Large intestine (tissue), 3 donors: ENCODE measurements around the gene DAPK2. TPM values are rescaled to one million over a fixed set of nuclear protein-coding genes. Genes with fewer than 3 reads are reported as not detected.

Experiments used
- DNase-seq, 2 donors: peaks; one replicate each; pipeline versions ENCODE4 v3.0.0 to v3.0.0-alpha.2; 2013
- H3K27ac ChIP-seq: one replicate; pipeline ENCODE4 v1.5.1; 2013; ENCODE audit warnings: low read length
- H3K27me3 ChIP-seq: 2 replicates; pipeline ENCODE4 v1.6.1; 2013; ENCODE audit warnings: low read length; ENCODE audit not compliant: control insufficient read depth, insufficient read depth
- H3K36me3 ChIP-seq: 2 replicates; pipeline ENCODE4 v1.6.1; 2013; ENCODE audit warnings: low read length; ENCODE audit not compliant: control insufficient read depth, insufficient read depth
- H3K4me1 ChIP-seq: one replicate; pipeline ENCODE4 v1.6.1; 2013; ENCODE audit warnings: low read length; ENCODE audit not compliant: control insufficient read depth, insufficient read depth
- H3K4me3 ChIP-seq: one replicate; pipeline ENCODE4 v1.5.1; 2013; ENCODE audit warnings: low read length
- H3K9me3 ChIP-seq: one replicate; pipeline ENCODE4 v1.6.1; 2013; ENCODE audit warnings: mild to moderate bottlenecking, low read depth, low read length, moderate library complexity; ENCODE audit not compliant: control insufficient read depth
- WGBS: methylation state at CpG from one replicate; pipeline ENCODE4 v1.1.5; 2013; ENCODE audit warnings: low lambda C conversion rate; ENCODE audit not compliant: insufficient coverage; 5-methylcytosine and 5-hydroxymethylcytosine counted together
- polyA plus RNA-seq: library from polyadenylated mRNA; unstranded; fragments of 120-200 nt; gene quantifications from one replicate; pipeline ENCODE4 v1.2.1, GENCODE V29; 2013

DAPK2 gene
- polyA plus RNA-seq, 1 donor = 7.4 TPM

- no peak for DNase-seq
- Histone ChIP-seq H3K36me3 (no peaks in the 10 kb centered on the region), H3K4me3 (no peak overlapping the region), H3K9me3 (no peaks in the 10 kb centered on the region), H3K4me1 (peaks cover 3% of the 10 kb centered on the region), H3K27me3 (no peaks in the 10 kb centered on the region), H3K27ac (no peak overlapping the region)
- WGBS = no CpG with 5 or more reads among the region's 7 CpGs
Measured at GRCh38 chr15:63930034-63930433, 116.3 kb downstream of the DAPK2 start.

- no peak overlapping the region for H3K27ac ChIP-seq
- H3K4me1 ChIP-seq = peaks cover 3% of the 10 kb centered on the region
- no peaks in the 10 kb centered on the region for H3K9me3 ChIP-seq
- no peaks in the 10 kb centered on the region for H3K27me3 ChIP-seq
- no CpG with 5 or more reads among the region's 2 CpGs for WGBS
- no peak for DNase-seq
- no peak overlapping the region for H3K4me3 ChIP-seq
- peaks cover 2% of the 10 kb centered on the region for H3K36me3 ChIP-seq
Measured at GRCh38 chr15:63928185-63928842, 118.0 kb downstream of the DAPK2 start.

- Histone ChIP-seq H3K27ac (no peak overlapping the region), H3K9me3 (no peaks in the 10 kb centered on the region), H3K27me3 (no peaks in the 10 kb centered on the region), H3K36me3 (peaks cover 2% of the 10 kb centered on the region), H3K4me1 (peaks cover 3% of the 10 kb centered on the region), H3K4me3 (no peak overlapping the region)
- WGBS = no CpG with 5 or more reads among the region's 8 CpGs
- DNase-seq = no peak
Measured at GRCh38 chr15:63923993-63924950, 122.0 kb downstream of the DAPK2 start.

- H3K27me3 ChIP-seq = no peaks in the 10 kb centered on the region
- peaks cover 2% of the 10 kb centered on the region for H3K36me3 ChIP-seq
- H3K9me3 ChIP-seq = no peaks in the 10 kb centered on the region
- DNase-seq = no peak
- H3K27ac ChIP-seq = no peak overlapping the region
- H3K4me1 ChIP-seq = peaks cover 6% of the 10 kb centered on the region
- no peak overlapping the region for H3K4me3 ChIP-seq
- WGBS = no CpG with 5 or more reads among the region's 16 CpGs
Measured at GRCh38 chr15:63922916-63923315, 123.4 kb downstream of the DAPK2 start.

- H3K4me3 ChIP-seq = no peak overlapping the region
- no peak overlapping the region for H3K27ac ChIP-seq
- no peaks in the 10 kb centered on the region for H3K9me3 ChIP-seq
- no peaks in the 10 kb centered on the region for H3K27me3 ChIP-seq
- H3K36me3 ChIP-seq = peaks cover 2% of the 10 kb centered on the region
- peaks cover 6% of the 10 kb centered on the region for H3K4me1 ChIP-seq
- DNase-seq = no peak
- no CpG with 5 or more reads among the region's 3 CpGs for WGBS
Measured at GRCh38 chr15:63922261-63922904, 123.9 kb downstream of the DAPK2 start.

- Histone ChIP-seq H3K27me3 (no peaks in the 10 kb centered on the region), H3K4me3 (no peak overlapping the region), H3K9me3 (no peaks in the 10 kb centered on the region), H3K27ac (no peak overlapping the region), H3K36me3 (peaks cover 2% of the 10 kb centered on the region), H3K4me1 (peaks cover 17% of the 10 kb centered on the region)
- 83% methylated on average over 1 of the region's 14 CpGs for WGBS
- DNase-seq = no peak
Measured at GRCh38 chr15:63920504-63921175, 125.6 kb downstream of the DAPK2 start.

- H3K4me3 ChIP-seq = no peak overlapping the region
- no peaks in the 10 kb centered on the region for H3K9me3 ChIP-seq
- no peak for DNase-seq
- H3K27ac ChIP-seq = no peak overlapping the region
- H3K4me1 ChIP-seq = peaks cover 33% of the 10 kb centered on the region
- H3K36me3 ChIP-seq = peaks cover 2% of the 10 kb centered on the region
- H3K27me3 ChIP-seq = no peaks in the 10 kb centered on the region
- WGBS = 83% methylated on average over 1 of the region's 9 CpGs
Measured at GRCh38 chr15:63918901-63919348, 127.4 kb downstream of the DAPK2 start.

GRCh38 chr15:63918317-63918672, 128.0 kb downstream of the DAPK2 start:
- Histone ChIP-seq H3K4me3 (no peak overlapping the region), H3K9me3 (no peaks in the 10 kb centered on the region), H3K36me3 (peaks cover under 1% of the 10 kb centered on the region), H3K27ac (no peak overlapping the region), H3K27me3 (no peaks in the 10 kb centered on the region), H3K4me1 (peaks cover 39% of the 10 kb centered on the region)
- no CpG with 5 or more reads among the region's 6 CpGs for WGBS
- no peak for DNase-seq

- H3K27me3 ChIP-seq = no peaks in the 10 kb centered on the region
- no peaks in the 10 kb centered on the region for H3K36me3 ChIP-seq
- no CpG with 5 or more reads among the region's 8 CpGs for WGBS
- DNase-seq = no peak
- H3K27ac ChIP-seq = no peak overlapping the region
- H3K4me1 ChIP-seq = peaks cover 40% of the 10 kb centered on the region
- H3K9me3 ChIP-seq = no peaks in the 10 kb centered on the region
- H3K4me3 ChIP-seq = no peak overlapping the region
Measured at GRCh38 chr15:63917588-63918316, 128.5 kb downstream of the DAPK2 start.
